ENCODE data around the gene STIL.
"Not testable (repeated sequence)": the region's sequence is repeated elsewhere in the genome, so short reads cannot be mapped to it uniquely, and the experiment has no call there.

The STIL gene

DNA sequence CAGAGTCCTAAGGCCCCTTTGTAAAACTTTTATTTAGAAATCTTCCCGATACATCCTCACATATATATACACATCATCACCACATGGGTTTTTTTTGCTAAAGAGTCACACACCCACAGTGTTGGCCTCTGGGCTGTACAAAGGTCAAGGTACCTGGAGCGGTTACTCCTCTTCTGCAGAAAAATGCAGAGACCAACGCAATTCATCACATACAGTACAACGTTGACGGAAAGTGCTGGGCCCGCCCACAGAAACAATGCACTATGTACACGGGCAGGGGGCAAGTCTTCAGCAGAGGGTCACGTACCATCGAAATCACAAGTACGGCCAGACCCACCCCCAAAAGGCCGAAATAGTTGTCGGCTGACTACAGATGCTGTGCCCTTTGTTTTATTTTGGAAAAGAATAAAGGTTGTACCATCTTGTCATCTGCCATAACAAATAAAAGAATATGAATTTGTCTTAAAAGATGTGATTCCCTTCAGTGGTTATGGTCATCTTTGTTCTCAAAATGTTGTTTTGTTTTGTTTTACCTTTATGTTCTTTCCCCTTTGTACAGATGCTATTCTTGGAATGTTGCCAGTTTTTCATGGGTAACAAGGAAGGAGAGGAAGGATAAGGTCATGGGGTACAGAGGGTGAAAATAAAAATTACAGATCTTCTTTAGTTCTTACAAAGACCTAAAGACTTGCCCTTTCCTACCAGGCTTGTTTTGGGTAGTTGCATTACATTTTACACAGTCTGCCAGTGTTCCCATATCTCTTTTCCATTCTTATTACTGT, 97.5 kb downstream of the STIL start:
- DNase-seq: no peak

DNA sequence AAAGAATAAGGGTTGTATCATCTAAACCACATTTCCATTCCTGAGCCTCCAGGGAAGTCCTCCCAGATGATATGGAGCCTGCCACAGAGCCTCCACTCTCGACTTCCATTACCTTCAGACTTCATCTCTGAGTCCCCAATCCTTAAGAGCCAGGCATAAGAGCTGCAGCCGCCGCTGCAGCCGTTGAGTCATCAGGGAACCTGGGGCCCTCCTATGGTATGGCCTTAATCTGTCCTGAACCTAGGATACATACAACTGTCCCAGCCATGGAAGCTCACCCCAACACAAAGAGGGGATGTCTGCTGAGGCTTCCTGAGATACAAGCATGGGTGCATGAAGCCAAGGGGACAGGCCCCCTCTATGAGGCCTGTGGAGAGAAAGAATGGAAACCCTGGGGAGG, 98.2 kb downstream of the STIL start:
- DNase-seq: no peak

DNA sequence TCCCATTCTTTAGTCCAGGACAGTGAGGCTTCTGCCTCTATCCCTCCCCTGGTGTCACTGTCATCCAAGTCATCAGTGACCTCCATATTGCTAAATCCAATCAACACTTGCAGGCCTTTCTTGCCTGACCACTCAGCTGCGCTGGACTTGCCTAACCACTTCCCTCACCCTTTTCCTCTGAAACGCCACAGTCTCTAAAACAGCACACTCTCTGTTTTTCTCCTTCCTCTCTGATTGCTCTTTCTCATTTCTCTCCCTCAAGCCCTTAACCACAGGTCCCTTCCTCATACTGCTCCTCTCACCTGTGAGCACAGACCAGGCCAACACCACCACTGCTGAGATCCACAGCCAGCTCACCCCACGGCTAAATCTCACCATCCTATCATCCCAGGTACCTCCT, 99.4 kb downstream of the STIL start:
- peak; percentile 26 to 27 for DNase-seq

DNA sequence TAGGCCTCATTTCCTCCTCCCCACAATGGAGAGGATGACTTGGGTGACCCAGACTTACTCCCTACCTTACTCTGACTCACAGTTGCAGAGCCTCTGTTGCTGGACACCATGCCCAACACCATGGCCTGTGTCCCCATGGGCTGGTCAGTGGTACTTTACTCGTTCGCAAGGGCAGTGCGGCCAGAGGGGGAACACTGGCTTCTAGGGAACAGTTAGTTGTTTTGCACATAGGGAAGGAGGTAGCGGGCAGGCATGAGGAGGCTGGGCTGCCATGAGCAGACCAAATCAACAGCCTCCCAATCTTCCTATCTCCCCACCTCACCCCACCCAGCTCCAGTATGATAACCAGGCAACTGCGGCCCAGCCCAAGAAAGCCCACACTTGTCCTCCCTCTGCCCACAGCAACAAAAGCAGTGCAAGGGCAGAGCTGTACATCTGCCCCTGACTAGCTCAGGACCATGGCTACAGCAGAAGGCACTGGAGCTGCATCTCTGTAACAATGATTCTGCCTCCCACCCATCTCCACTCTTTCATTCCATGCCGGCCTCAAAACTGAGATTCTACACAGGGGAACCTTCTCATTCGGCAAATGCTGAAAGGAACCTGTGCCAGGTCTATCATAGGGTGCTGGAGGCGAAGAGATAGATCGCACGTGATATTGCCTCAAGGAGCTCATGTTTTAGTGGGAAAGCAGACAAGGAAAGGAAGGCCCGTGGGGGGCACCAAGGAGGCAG, 100.5 kb downstream of the STIL start:
- no peak for DNase-seq

DNA sequence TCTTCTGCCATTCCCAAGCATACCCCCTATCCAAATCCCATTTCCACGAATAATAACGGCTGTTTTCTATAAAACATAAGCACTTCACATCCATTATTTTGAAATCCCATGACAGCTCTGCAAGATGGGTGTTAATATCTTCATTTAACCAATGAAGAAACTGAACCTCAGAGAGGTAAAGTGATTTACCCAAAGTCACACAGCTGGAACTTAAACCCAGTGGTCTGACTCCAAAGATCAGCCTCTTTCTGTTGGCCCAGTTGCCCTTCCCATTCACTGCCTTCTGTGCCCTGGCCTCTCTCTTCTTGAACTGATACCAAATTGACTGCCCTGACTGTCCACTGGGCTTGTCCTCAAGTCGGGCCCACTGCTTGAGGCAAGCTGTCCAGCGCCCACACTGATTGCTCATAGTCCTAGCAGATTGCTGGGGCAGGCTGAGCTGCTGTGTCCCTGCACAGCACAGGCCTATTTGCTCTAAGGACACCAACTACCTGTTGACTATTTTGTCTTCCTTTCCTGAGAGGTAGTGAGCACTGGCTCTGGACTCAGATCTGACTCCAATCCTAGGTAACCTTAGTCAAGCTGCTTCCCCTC, 101.2 kb downstream of the STIL start:
- DNase-seq: no peak

DNA sequence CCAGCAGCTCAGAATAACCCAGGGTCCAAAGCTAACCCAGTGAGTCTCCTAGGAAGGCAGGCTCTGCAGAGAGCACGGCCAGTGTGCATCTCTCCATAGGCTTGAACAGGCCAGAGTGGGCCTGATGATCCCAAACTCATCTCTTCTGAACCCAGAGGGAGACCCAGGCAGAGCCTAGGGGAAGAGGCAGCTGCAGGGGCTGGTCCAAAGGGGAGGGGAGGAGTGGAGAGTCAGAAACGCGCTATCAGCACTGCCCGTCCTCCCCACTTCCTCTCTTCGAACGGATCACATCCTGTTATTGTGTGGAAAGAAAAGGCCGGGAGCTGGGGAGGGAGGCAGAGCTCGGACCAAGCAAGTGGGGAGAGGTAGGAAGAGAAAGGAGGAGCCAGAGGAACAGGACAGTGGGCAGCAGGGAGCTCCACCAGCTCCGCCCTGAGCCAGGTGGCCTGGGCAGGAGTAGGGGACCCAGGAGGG, 102.1 kb downstream of the STIL start:
- DNase-seq: peak; percentile 44 to 46

DNA sequence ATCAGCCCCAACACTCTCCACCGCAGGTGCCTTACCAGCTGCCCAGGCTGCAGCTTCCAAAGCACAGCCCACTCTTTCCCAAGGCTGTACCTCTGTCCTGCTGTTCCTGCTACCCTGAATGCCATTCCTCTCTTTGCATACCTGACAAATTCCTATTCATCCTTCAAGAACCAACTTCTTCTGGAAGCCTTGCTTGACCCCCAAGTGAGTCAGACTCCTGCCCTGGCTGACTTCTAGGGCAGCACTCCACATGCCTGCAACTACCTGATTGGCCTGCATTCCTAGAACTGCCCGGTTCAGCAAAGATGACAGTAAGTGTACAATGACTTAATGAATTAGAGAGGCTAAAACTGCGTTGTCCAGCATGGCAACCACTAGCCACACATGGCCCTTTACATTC, 103.3 kb downstream of the STIL start:
- DNase-seq: no peak

DNA sequence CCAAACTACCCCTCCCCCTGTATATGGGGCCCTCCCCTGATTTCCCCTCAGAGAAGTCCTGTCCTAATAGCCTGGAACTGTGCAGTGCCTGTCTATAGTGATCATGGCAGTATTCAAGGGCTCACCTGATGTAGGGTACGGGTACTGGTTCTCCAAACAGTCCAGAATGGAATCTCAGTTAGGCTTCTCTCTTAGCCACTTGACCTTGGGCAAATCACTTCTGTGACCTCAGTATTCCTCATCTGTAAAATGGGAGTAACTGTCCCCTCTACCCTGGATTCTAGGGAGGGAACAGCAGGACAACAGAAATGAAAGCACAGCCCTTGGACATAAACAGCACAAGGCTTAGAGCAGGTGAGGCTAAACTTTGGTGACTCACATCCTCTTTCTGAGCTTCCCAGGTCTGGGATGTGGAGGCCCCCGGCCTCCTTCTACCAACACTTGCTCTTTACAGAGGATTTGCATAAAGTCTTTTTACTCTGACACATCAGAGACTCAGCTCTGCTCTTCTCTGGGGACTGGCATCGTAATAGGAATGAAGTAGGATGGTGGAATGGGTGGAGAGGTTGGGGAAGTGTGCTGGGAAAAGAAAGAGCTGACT, 104.1 kb downstream of the STIL start:
- no peak for DNase-seq

DNA sequence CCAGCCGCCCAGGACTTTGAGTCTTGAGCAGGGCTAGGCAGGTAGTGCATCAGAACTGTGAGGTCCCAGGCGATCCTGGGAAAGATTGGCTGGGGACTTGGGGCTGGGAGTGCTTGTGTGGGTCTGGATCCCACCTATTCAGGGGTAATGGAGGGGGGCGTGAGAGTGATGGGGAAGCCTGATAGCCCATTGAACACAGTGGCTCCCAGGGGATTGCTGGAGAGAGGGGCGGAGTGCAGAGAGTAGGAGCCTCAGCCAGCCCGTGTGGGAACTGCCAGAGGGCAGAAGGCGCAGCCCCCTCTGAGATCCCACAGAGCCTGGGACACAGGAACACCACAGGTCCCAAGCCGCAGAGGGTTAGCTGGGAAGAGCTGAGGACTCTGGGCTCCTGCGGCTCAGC, 104.9 kb downstream of the STIL start:
- DNase-seq: no peak

DNA sequence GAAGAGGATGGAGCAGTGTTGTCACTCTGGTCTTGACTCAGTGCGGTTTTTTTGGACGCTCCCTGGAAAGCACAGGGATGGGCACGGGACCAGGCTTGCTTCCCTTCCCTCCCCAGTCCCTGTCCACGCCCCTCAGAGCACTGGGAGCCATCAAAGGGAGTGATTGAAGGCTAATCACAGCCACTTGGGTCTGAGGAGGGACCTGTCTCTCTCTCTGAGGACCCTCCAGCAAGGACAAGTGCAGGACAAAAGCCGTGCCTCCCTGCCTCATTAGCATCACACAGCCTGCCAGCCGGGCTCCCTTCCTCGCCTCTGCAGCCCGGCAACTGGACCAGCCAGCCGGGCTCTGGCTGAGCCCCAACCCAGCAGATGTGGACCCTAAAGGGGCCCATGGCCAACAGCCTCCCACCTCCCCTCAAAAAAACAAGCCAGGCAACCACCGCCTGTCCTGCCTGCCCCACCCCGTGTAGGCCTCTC, 105.5 kb downstream of the STIL start:
- DNase-seq: no peak

DNA sequence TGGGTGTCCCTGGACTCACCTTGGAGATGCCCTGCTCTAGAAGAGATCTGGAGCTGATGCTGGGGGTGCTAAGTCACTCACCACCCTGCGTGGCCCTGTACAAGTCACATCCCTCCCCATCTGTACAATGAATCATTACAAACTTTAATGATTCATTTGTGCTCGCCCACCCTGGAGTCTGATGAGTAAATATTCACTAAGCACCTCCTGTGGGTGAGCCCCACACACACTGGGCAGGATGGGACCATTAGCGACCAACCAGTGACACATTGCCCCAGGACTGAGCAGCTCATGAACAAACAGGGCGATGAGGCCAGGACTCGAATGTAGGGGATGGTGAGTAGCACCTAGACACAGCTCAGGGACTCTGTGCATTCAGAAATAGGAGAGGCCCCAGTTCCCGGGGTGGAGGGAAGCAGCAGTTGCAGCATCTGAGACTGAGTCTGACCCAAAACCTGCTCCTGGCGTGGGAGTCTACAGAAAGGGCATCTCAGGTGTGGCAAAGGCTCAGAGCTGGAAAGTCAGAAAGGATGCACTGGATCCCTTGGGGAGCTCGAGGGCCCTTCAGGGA, 106.1 kb downstream of the STIL start:
- no peak for DNase-seq

DNA sequence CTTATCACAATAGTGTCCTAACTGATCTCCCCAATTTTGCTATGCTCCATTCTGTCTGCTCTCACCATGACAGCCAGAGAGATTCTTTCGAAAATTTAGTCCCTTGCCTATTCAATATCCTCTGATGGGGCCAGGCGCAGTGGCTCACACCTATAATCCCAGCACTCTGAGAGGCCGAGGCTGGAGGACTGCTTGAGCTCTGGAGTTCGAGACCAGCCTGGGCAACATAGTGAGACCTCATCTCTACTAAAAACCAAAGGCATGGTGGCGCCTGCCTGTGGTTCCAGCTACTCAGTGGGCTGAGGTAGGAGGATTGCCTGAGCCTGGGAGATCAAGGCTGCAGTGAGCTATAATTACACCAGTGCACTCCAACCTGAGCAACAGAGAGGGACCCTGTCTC, 108.0 kb downstream of the STIL start:
- DNase-seq: no peak

DNA sequence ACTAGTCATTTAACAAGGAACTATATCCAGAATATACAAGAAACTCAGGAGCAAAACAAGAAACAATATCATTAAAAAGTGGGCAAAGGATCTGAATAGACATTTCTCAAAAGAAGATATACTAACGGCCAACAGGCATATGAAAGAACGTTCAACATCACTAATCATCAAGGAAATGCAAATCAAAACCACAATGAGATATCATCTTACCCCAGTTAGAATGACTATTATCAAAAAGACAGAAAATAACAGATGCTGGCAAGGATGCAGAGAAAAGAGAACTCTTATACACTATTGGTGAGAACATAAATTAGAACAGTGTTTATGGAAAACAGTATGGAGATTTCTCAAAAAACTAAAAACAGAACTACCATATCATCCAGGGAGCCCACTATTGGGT, 110.4 kb downstream of the STIL start:
- not testable (repeated sequence) for DNase-seq

DNA sequence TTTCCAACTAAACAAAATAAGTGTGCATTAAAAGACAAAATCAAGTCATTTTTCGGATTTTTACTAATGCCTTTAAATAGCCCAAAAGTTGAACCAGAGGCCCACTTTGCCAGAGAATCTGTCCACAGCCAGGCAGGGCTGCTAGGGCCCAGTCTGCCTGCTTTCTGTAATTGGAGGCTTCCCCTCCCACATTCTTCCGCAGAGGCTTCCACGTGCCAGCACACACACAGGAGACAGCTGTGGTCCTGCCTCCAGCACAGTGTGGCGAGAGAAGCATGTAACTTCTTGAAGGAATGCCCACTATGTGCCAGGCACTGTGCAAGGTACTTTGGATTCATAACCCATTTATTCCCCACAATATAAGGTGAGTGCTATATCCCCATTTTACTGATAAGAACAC, 112.8 kb downstream of the STIL start:
- no peak for DNase-seq

Data from inflammatory macrophage (primary cell).